H9 (cell line): Measurements from ENCODE around the gene POU2F1. TPM values are rescaled to one million over a fixed set of nuclear protein-coding genes. Genes with fewer than 3 reads are reported as not detected.

Experiments
- DNase-seq: peaks from one replicate; pipeline ENCODE4 v3.0.0-alpha.2; 2017
- H2AFZ ChIP-seq: one replicate; pipeline ENCODE4 v1.6.1; 2013; ENCODE audit warnings: mild to moderate bottlenecking, low read length, control low read depth, moderate library complexity
- H2AK5ac ChIP-seq: 2 replicates; pipeline ENCODE4 v1.6.1; 2013; ENCODE audit warnings: low read length, control low read depth, mixed read lengths; ENCODE audit not compliant: insufficient read length
- H2BK120ac ChIP-seq: one replicate; pipeline ENCODE4 v1.6.1; 2013; ENCODE audit warnings: low read depth, mild to moderate bottlenecking, low read length, control low read depth, inconsistent platforms; ENCODE audit not compliant: poor library complexity, severe bottlenecking
- H2BK12ac ChIP-seq: 2 replicates; pipeline ENCODE4 v1.6.1; 2013; ENCODE audit warnings: low read length, control low read depth, mixed read lengths, low read depth; ENCODE audit not compliant: insufficient read length
- H2BK15ac ChIP-seq: 2 replicates; pipeline ENCODE4 v1.6.1; 2013; ENCODE audit warnings: low read depth, low read length, control low read depth
- H2BK20ac ChIP-seq: one replicate; pipeline ENCODE4 v1.6.1; 2013; ENCODE audit warnings: low read depth, mild to moderate bottlenecking, low read length, control low read depth, inconsistent platforms; ENCODE audit not compliant: poor library complexity, severe bottlenecking
- H2BK5ac ChIP-seq: 2 replicates; pipeline ENCODE4 v1.6.1; 2013; ENCODE audit warnings: low read length, control low read depth, mixed read lengths; ENCODE audit not compliant: insufficient read length
- H3K14ac ChIP-seq: 2 replicates; pipeline ENCODE4 v1.6.1; 2013; ENCODE audit warnings: low read length, control low read depth; ENCODE audit not compliant: insufficient read depth
- H3K18ac ChIP-seq: 2 replicates; pipeline ENCODE4 v1.6.1; 2013; ENCODE audit warnings: low read depth, mild to moderate bottlenecking, mixed read lengths, low read length, control low read depth; ENCODE audit not compliant: insufficient read length
- H3K23ac ChIP-seq: 2 replicates; pipeline ENCODE4 v1.6.1; 2013; ENCODE audit warnings: low read length, control low read depth, mixed read lengths, low read depth; ENCODE audit not compliant: insufficient read length
- H3K23me2 ChIP-seq: 2 replicates; pipeline ENCODE4 v1.6.1; 2013; ENCODE audit warnings: low read depth, mild to moderate bottlenecking, mixed read lengths, low read length, control low read depth; ENCODE audit not compliant: insufficient read length, poor library complexity, severe bottlenecking
- H3K27ac ChIP-seq: 2 replicates; pipeline ENCODE4 v1.5.1; 2013; ENCODE audit warnings: low read length, control low read depth, mixed read lengths, low read depth; ENCODE audit not compliant: insufficient read length
- H3K27me3 ChIP-seq: 2 replicates; pipeline ENCODE4 v1.6.1; 2013; ENCODE audit warnings: low read length, control low read depth, inconsistent platforms; ENCODE audit not compliant: insufficient read depth
- H3K4ac ChIP-seq: 2 replicates; pipeline ENCODE4 v1.6.1; 2013; ENCODE audit warnings: low read depth, mild to moderate bottlenecking, control low read depth, inconsistent platforms, low read length, moderate library complexity
- H3K4me1 ChIP-seq: 2 replicates; pipeline ENCODE4 v1.6.1; 2013; ENCODE audit warnings: low read length, control low read depth, inconsistent platforms; ENCODE audit not compliant: insufficient read depth
- H3K4me2 ChIP-seq: 2 replicates; pipeline ENCODE4 v1.6.1; 2013; ENCODE audit warnings: low read length, control low read depth, mixed read lengths; ENCODE audit not compliant: insufficient read length, insufficient read depth
- H3K56ac ChIP-seq: 2 replicates; pipeline ENCODE4 v1.6.1; 2013; ENCODE audit warnings: low read depth, mild to moderate bottlenecking, mixed read lengths, low read length, control low read depth; ENCODE audit not compliant: insufficient read length
- H3K79me1 ChIP-seq: 2 replicates; pipeline ENCODE4 v1.6.1; 2013; ENCODE audit warnings: low read depth, mild to moderate bottlenecking, moderate library complexity, low read length, control low read depth, inconsistent platforms; ENCODE audit not compliant: insufficient read depth, poor library complexity, severe bottlenecking
- H3K79me2 ChIP-seq: 2 replicates; pipeline ENCODE4 v1.6.1; 2013; ENCODE audit warnings: low read length, control low read depth, inconsistent platforms; ENCODE audit not compliant: insufficient read depth
- H3K9ac ChIP-seq: 2 replicates; pipeline ENCODE4 v1.6.1; 2013; ENCODE audit warnings: low read length, control low read depth, mixed read lengths; ENCODE audit not compliant: insufficient read length; ENCODE audit errors: extremely low read depth
- H3K9me3 ChIP-seq: one replicate; pipeline ENCODE4 v1.6.1; 2013; ENCODE audit warnings: low read depth, low read length, inconsistent platforms; ENCODE audit not compliant: control insufficient read depth
- H3T11ph ChIP-seq: one replicate; pipeline ENCODE4 v1.6.1; 2013; ENCODE audit warnings: mild to moderate bottlenecking, low read length, control low read depth, inconsistent platforms
- H4K20me1 ChIP-seq: one replicate; pipeline ENCODE4 v1.6.1; 2013; ENCODE audit not compliant: control insufficient read depth, insufficient read length, insufficient read depth
- H4K5ac ChIP-seq: 2 replicates; pipeline ENCODE4 v1.6.1; 2013; ENCODE audit warnings: low read depth, mild to moderate bottlenecking, mixed read lengths, low read length, control low read depth; ENCODE audit not compliant: insufficient read length
- H4K8ac ChIP-seq: replicated peaks from 2 replicates; pipeline ENCODE4 v1.6.1; 2013; ENCODE audit warnings: low read length, control low read depth, mixed read lengths, low read depth; ENCODE audit not compliant: insufficient read length
- H4K91ac ChIP-seq: 2 replicates; pipeline ENCODE4 v1.6.1; 2013; ENCODE audit warnings: low read depth, mild to moderate bottlenecking, moderate library complexity, mixed read lengths, low read length, control low read depth; ENCODE audit not compliant: insufficient read length
- H3K27ac Mint-ChIP-seq, 3 experiments: 2 replicates in 2 of 3; 3 replicates in 1 of 3; pipeline ENCODE4 v1.8.0; 2020 to 2021; ENCODE audit warnings: mixed read lengths in 3 of 3, mild to moderate bottlenecking in 1 of 3, moderate library complexity in 1 of 3
- H3K27me3 Mint-ChIP-seq: 2 replicates; pipeline ENCODE4 v1.8.0; 2021; ENCODE audit warnings: low read depth, mild to moderate bottlenecking, moderate library complexity, mixed read lengths
- H3K36me3 Mint-ChIP-seq, 3 experiments: 2 replicates in 2 of 3; 3 replicates in 1 of 3; pipeline ENCODE4 v1.8.0; 2020 to 2021; ENCODE audit warnings: low read depth in 3 of 3, mixed read lengths in 3 of 3; ENCODE audit not compliant: insufficient read depth in 1 of 3
- H3K4me1 Mint-ChIP-seq, 2 experiments: 2 replicates each; pipeline ENCODE4 v1.8.0; 2020; ENCODE audit warnings: mixed read lengths in 2 of 2
- H3K4me3 Mint-ChIP-seq, 2 experiments: 2 replicates in 1 of 2; 3 replicates in 1 of 2; pipeline ENCODE4 v1.8.0; 2020 to 2021; ENCODE audit warnings: mild to moderate bottlenecking in 2 of 2, mixed read lengths in 2 of 2, moderate library complexity in 1 of 2
- H3K9me3 Mint-ChIP-seq, 2 experiments: 2 replicates in 1 of 2; 3 replicates in 1 of 2; pipeline ENCODE4 v1.8.0; 2020; ENCODE audit warnings: mild to moderate bottlenecking in 2 of 2, mixed read lengths in 2 of 2, moderate library complexity in 1 of 2
- WGBS: extraction: QIAGEN DNeasy Blood & Tissue Kit; methylation state at CpG from one replicate; pipeline ENCODE4 v1.1.7; 2013; ENCODE audit warnings: missing lambda C conversion rate, low lambda C conversion rate, mixed read lengths; ENCODE audit not compliant: insufficient read length; ENCODE audit errors: extremely low coverage; 5-methylcytosine and 5-hydroxymethylcytosine counted together
- total RNA-seq: library from RNA; stranded (reverse); gene quantifications from 2 replicates; pipeline ENCODE4 v1.2.1, GENCODE V29; 2021
- TF ChIP-seq, protein P1 (sequence below): fragments of 200-600 bp; sonication (generic); conservative IDR thresholded peaks from 3 replicates; pipeline ENCODE4 v1.8.0; 2021; ENCODE audit warnings: antibody characterized with exemption, mild to moderate bottlenecking

The POU2F1 gene
- total RNA-seq, 1 experiment from 2014 or later: 62.5 TPM

GRCh38 chr1:167432780-167433179 lies 212.1 kb downstream of the POU2F1 start:
- Histone ChIP-seq H4K91ac (no peak overlapping the region), H3K9me3 (no peaks in the 10 kb centered on the region), H3K23me2 (no peaks in the 10 kb centered on the region), H3K27ac (no peak overlapping the region), H2BK20ac (no peak overlapping the region), H3K14ac (no peak overlapping the region; the same call in 1 of the 2 replicates), H3K4me1 (peaks cover 5% of the 10 kb centered on the region), H2AFZ (no peak overlapping the region), H3K56ac (no peak overlapping the region), H2BK15ac (no peak overlapping the region), H3K18ac (no peak overlapping the region), H3K79me1 (no peaks in the 10 kb centered on the region), H4K8ac (no peak overlapping the region), H3K27me3 (no peaks in the 10 kb centered on the region), H4K20me1 (peaks cover 3% of the 10 kb centered on the region), H2BK120ac (no peak overlapping the region), H2AK5ac (no peak overlapping the region), H2BK12ac (no peak overlapping the region), H3T11ph (no peak overlapping the region), H4K5ac (no peak overlapping the region), H3K9ac (no peak overlapping the region), H3K4me2 (no peak overlapping the region), H3K4ac (no peak overlapping the region), H2BK5ac (no peak overlapping the region), H3K23ac (no peak overlapping the region), H3K79me2 (no peaks in the 10 kb centered on the region)
- DNase-seq: no peak
- no CpG with 5 or more reads among the region's 7 CpGs for WGBS
- Mint-ChIP-seq H3K27ac (peak overlapping the region in 1 of 3 experiments; percentile 52; a peak in 1 of 7 replicates), H3K27me3 (peaks cover 19% of the 10 kb centered on the region), H3K9me3 (peaks cover 0 to 4% of the 10 kb centered on the region in 2 experiments; a peak in 3 of 5 replicates), H3K4me1 (peaks cover 45 to 47% of the 10 kb centered on the region in 2 experiments), H3K4me3 (no peak overlapping the region), H3K36me3 (peaks cover 0 to 5% (median 0%) of the 10 kb centered on the region in 3 experiments; a peak in 3 of 7 replicates)
- TF ChIP-seq, protein P1, sequence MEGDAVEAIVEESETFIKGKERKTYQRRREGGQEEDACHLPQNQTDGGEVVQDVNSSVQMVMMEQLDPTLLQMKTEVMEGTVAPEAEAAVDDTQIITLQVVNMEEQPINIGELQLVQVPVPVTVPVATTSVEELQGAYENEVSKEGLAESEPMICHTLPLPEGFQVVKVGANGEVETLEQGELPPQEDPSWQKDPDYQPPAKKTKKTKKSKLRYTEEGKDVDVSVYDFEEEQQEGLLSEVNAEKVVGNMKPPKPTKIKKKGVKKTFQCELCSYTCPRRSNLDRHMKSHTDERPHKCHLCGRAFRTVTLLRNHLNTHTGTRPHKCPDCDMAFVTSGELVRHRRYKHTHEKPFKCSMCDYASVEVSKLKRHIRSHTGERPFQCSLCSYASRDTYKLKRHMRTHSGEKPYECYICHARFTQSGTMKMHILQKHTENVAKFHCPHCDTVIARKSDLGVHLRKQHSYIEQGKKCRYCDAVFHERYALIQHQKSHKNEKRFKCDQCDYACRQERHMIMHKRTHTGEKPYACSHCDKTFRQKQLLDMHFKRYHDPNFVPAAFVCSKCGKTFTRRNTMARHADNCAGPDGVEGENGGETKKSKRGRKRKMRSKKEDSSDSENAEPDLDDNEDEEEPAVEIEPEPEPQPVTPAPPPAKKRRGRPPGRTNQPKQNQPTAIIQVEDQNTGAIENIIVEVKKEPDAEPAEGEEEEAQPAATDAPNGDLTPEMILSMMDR: no peak
